A673 (cell line): ENCODE measurements around the gene RRP7A.
"Not testable (repeated sequence)": the region's sequence is repeated elsewhere in the genome, so short reads cannot be mapped to it uniquely, and the experiment has no call there.

Experiments
- CTCF ChIP-seq: fragments of 300-800, 200-600 bp; sonication (generic); conservative IDR thresholded peaks from 2 replicates; pipeline ENCODE4 v1.5.1; 2017; ENCODE audit warnings: low read depth, mild to moderate bottlenecking, antibody characterized with exemption, low read length, moderate library complexity, mixed read lengths
- EZH2 ChIP-seq: fragments of 200-600 bp; sonication (generic); IDR thresholded peaks from 2 replicates; pipeline ENCODE4 v1.6.1; 2017; ENCODE audit warnings: borderline replicate concordance, low read depth, mild to moderate bottlenecking, mixed read lengths, antibody characterized with exemption, low read length; ENCODE audit not compliant: poor library complexity, severe bottlenecking

- TF ChIP-seq CTCF, EZH2: not testable (repeated sequence)
Observed at GRCh38 chr22:42535082-42535731, 15.6 kb upstream of the RRP7A start.
